ENCODE measurements around the gene LIAS.
A peak's percentile ranks its signal among the peaks of the same experiment; 100 is the strongest.
"Not testable (repeated sequence)": the region's sequence is repeated elsewhere in the genome, so short reads cannot be mapped to it uniquely, and the experiment has no call there.

LIAS gene

GRCh38 chr4:39458505-39459300 is at the start of gene LIAS, which contains the start of gene RPL9:
LIAS (plus strand) TSS chr4:39459056; CDS start chr4:39459118, 62 bp downstream.
RPL9 (minus strand) TSS chr4:39458922; CDS start chr4:39458439, 483 bp downstream.
- FAIRE-seq: peak; percentile 89

- no peak for FAIRE-seq
Observed at GRCh38 chr4:39410415-39410814, 48.4 kb upstream of the LIAS start.

GRCh38 chr4:39411561-39411960 is 47.3 kb upstream of the LIAS start:
- FAIRE-seq: not testable (repeated sequence)

- no peak for FAIRE-seq
Observed at GRCh38 chr4:39415678-39416283, 43.1 kb upstream of the LIAS start.

GRCh38 chr4:39422247-39422646 is 36.6 kb upstream of the LIAS start:
- no peak for FAIRE-seq

- FAIRE-seq: not testable (repeated sequence)
Observed at GRCh38 chr4:39425297-39425696, 33.6 kb upstream of the LIAS start.

- FAIRE-seq: no peak
Observed at GRCh38 chr4:39426728-39427127, 32.1 kb upstream of the LIAS start.

- FAIRE-seq: peak; percentile 95
Observed at GRCh38 chr4:39427520-39428114, 31.2 kb upstream of the LIAS start.

- no peak for FAIRE-seq
Observed at GRCh38 chr4:39429476-39430334, 29.2 kb upstream of the LIAS start.

- FAIRE-seq: no peak
Observed at GRCh38 chr4:39433878-39434492, 24.9 kb upstream of the LIAS start.

- no peak for FAIRE-seq
Observed at GRCh38 chr4:39435659-39436563, 22.9 kb upstream of the LIAS start.

- no peak for FAIRE-seq
Observed at GRCh38 chr4:39441593-39441992, 17.3 kb upstream of the LIAS start.

- FAIRE-seq: no peak
Observed at GRCh38 chr4:39442998-39443397, 15.9 kb upstream of the LIAS start.

GRCh38 chr4:39446483-39446841 is 12.4 kb upstream of the LIAS start:
- FAIRE-seq: no peak

- FAIRE-seq: no peak
Observed at GRCh38 chr4:39446842-39447573, 11.8 kb upstream of the LIAS start.

- FAIRE-seq: no peak
Observed at GRCh38 chr4:39450618-39451017, 8.2 kb upstream of the LIAS start.

GRCh38 chr4:39451423-39452023 is 7.3 kb upstream of the LIAS start:
- no peak for FAIRE-seq

- FAIRE-seq: no peak
Observed at GRCh38 chr4:39452153-39452859, 6.5 kb upstream of the LIAS start.

- no peak for FAIRE-seq
Observed at GRCh38 chr4:39452860-39453587, 5.8 kb upstream of the LIAS start.
